ENCODE measurements around the gene TNFRSF21.

GRCh38 chr6:47267301-47267700, 42.4 kb downstream of the TNFRSF21 start:
- TF ChIP-seq CTCF (IDR thresholded peaks at IDR 0.05; ENCODE audit: low read length) = no peak
- TF ChIP-seq EZH2phosphoT487 (IDR thresholded peaks at IDR 0.05; ENCODE audit: low read length) = no peak
- TF ChIP-seq EZH2 (optimal IDR thresholded peaks at IDR 0.05; ENCODE audit: low read depth, low read length) = no peak
